Esophagus squamous epithelium (tissue), 5 donors: ENCODE measurements around the gene EMB. TPM values are rescaled to one million over a fixed set of nuclear protein-coding genes. Genes with fewer than 3 reads are reported as not detected.
"Not testable (repeated sequence)": the region's sequence is repeated elsewhere in the genome, so short reads cannot be mapped to it uniquely, and the experiment has no call there.

Experiments
- DNase-seq: peaks from one replicate; lab custom pipeline; 2025; lab: John Stamatoyannopoulos, UW
- H3K27ac ChIP-seq, 4 donors: fragments of 200-600 bp; sonication (generic); one replicate each; pipeline ENCODE4 v1.5.1; 2016 to 2019; ENCODE audit warnings: mild to moderate bottlenecking in 1 of 4
- H3K27me3 ChIP-seq, 4 donors: fragments of 200-600 bp; sonication (generic); 1 replicate in 3 of 4; 2 replicates in 1 of 4; pipeline versions ENCODE4 v1.5.1 to v1.6.0; 2017 to 2021; ENCODE audit warnings: antibody characterized with exemption in 1 of 4
- H3K36me3 ChIP-seq, 3 donors: fragments of 200-600 bp; sonication (generic); one replicate each; pipeline ENCODE4 v1.5.1; 2016 to 2019
- H3K4me1 ChIP-seq, 3 donors: fragments of 200-600 bp; sonication (generic); one replicate each; pipeline ENCODE4 v1.5.1; 2017 to 2019
- H3K4me3 ChIP-seq, 4 donors: fragments of 200-600 bp; sonication (generic); 1 replicate in 3 of 4; 2 replicates in 1 of 4; pipeline ENCODE4 v1.5.1; 2016 to 2019; ENCODE audit warnings: mild to moderate bottlenecking in 2 of 4, moderate library complexity in 1 of 4
- H3K9me3 ChIP-seq, 3 donors: fragments of 200-600 bp; sonication (generic); one replicate each; pipeline ENCODE4 v1.5.1; 2016 to 2019
- CTCF ChIP-seq, 6 experiments: fragments of 450-650 bp in 4 of 6; fragments of 200-600 bp in 2 of 6; sonication (generic) in 2 of 6; IDR thresholded peaks; one replicate each; pipeline ENCODE4 v1.5.1; 2016 to 2019; ENCODE audit warnings: antibody characterized with exemption in 6 of 6, mild to moderate bottlenecking in 4 of 6, moderate library complexity in 4 of 6
- POLR2A ChIP-seq, 4 donors: fragments of 450-650 bp; IDR thresholded peaks; one replicate each; pipeline ENCODE4 v1.6.1; 2017; ENCODE audit warnings: antibody characterized with exemption in 4 of 4, mild to moderate bottlenecking in 4 of 4, moderate library complexity in 3 of 4
- WGBS, 2 donors: methylation state at CpG; one replicate each; pipeline ENCODE4 v1.1.5; 2018; 5-methylcytosine and 5-hydroxymethylcytosine counted together
- intact Hi-C: fragments of 100-400 bp; cut with DNase I; formaldehyde crosslinking; loops from one replicate; pipeline ENCODE4 v1.15.0; 2022
- total RNA-seq, 4 donors: library from RNA; depleted of rRNA; stranded (reverse); fragments of >200 nt; gene quantifications; one replicate each; pipeline ENCODE4 v1.1.0, GENCODE V29; 2016
- donor health status: DM: yes; HTN: yes; CAD: no.

Gene EMB
- total RNA-seq, 4 donors from 2014 or later: 2.2 to 16.4 (median 9.4) TPM

- TF ChIP-seq POLR2A (IDR thresholded peaks at IDR 0.05) (no peak), CTCF (IDR thresholded peaks at IDR 0.05) (no peak)
- Histone ChIP-seq H3K36me3 (no peaks in the 10 kb centered on the region), H3K27ac (no peak overlapping the region), H3K9me3 (no peaks in the 10 kb centered on the region), H3K4me3 (no peak overlapping the region), H3K4me1 (no peaks in the 10 kb centered on the region), H3K27me3 (no peaks in the 10 kb centered on the region)
- WGBS, 2 donors: 75 to 86% methylated on average over 5 of the region's 5 CpGs
- DNase-seq: no peak
- intact Hi-C loops: no loop called here
Measured at GRCh38 chr5:50420343-50420935, 20.6 kb downstream of the EMB start.

- H3K27me3 ChIP-seq, H3K4me3 ChIP-seq, DNase-seq, intact Hi-C loops, H3K36me3 ChIP-seq, H3K4me1 ChIP-seq, H3K9me3 ChIP-seq, H3K27ac ChIP-seq: not testable (repeated sequence)
- WGBS, 2 donors: 83 to 93% methylated on average over 6 of the region's 6 CpGs
Measured at GRCh38 chr5:50419656-50420055, 21.4 kb downstream of the EMB start.

- H3K27me3 ChIP-seq, H3K36me3 ChIP-seq, H3K9me3 ChIP-seq, H3K4me1 ChIP-seq, intact Hi-C loops, H3K27ac ChIP-seq, H3K4me3 ChIP-seq, DNase-seq: not testable (repeated sequence)
- WGBS, 2 donors: 84 to 90% methylated on average over 3 of the region's 3 CpGs
Measured at GRCh38 chr5:50416637-50417036, 24.5 kb downstream of the EMB start.

GRCh38 chr5:50415912-50416311 is 25.2 kb downstream of the EMB start:
- no peak overlapping the region for H3K4me3 ChIP-seq
- H3K36me3 ChIP-seq: no peaks in the 10 kb centered on the region
- WGBS, 2 donors: 49 to 59% methylated on average over 4 of the region's 4 CpGs
- no peaks in the 10 kb centered on the region for H3K4me1 ChIP-seq
- TF ChIP-seq CTCF (IDR thresholded peaks at IDR 0.05) (no peak), POLR2A (IDR thresholded peaks at IDR 0.05) (no peak)
- H3K27me3 ChIP-seq: no peaks in the 10 kb centered on the region
- no peak for DNase-seq
- no peaks in the 10 kb centered on the region for H3K9me3 ChIP-seq
- H3K27ac ChIP-seq: no peak overlapping the region
- intact Hi-C loops: no loop called here

- H3K4me3 ChIP-seq, H3K27me3 ChIP-seq, H3K36me3 ChIP-seq, intact Hi-C loops, H3K27ac ChIP-seq, DNase-seq, H3K9me3 ChIP-seq, H3K4me1 ChIP-seq: not testable (repeated sequence)
Measured at GRCh38 chr5:50410932-50411331, 30.2 kb downstream of the EMB start.

GRCh38 chr5:50406877-50407276 is 34.2 kb downstream of the EMB start:
- DNase-seq: no peak
- intact Hi-C loops: no loop called here
- no peaks in the 10 kb centered on the region for H3K36me3 ChIP-seq
- no peak for TF ChIP-seq CTCF (IDR thresholded peaks at IDR 0.05)
- no peak for TF ChIP-seq POLR2A (IDR thresholded peaks at IDR 0.05)
- no peak overlapping the region for H3K4me3 ChIP-seq
- no peaks in the 10 kb centered on the region for H3K9me3 ChIP-seq
- no peak overlapping the region for H3K27ac ChIP-seq
- WGBS, 2 donors: 50 to 54% methylated on average over 1 of the region's 1 CpG
- no peaks in the 10 kb centered on the region for H3K4me1 ChIP-seq
- no peaks in the 10 kb centered on the region for H3K27me3 ChIP-seq

- Histone ChIP-seq H3K27ac (no peak overlapping the region), H3K36me3 (no peaks in the 10 kb centered on the region), H3K27me3 (no peaks in the 10 kb centered on the region), H3K9me3 (no peaks in the 10 kb centered on the region), H3K4me3 (no peak overlapping the region), H3K4me1 (no peaks in the 10 kb centered on the region)
- TF ChIP-seq POLR2A (IDR thresholded peaks at IDR 0.05) (no peak), CTCF (IDR thresholded peaks at IDR 0.05) (no peak)
- no peak for DNase-seq
- WGBS, 2 donors: 52 to 61% methylated on average over 3 of the region's 3 CpGs
- intact Hi-C loops: no loop called here
Measured at GRCh38 chr5:50401336-50401735, 39.8 kb downstream of the EMB start.

GRCh38 chr5:50393925-50394609 is 47.0 kb downstream of the EMB start:
- H3K4me3 ChIP-seq, DNase-seq, intact Hi-C loops, H3K36me3 ChIP-seq, H3K27ac ChIP-seq, H3K4me1 ChIP-seq, H3K27me3 ChIP-seq, H3K9me3 ChIP-seq: not testable (repeated sequence)
- WGBS, 2 donors: 35% methylated on average over 2 of the region's 2 CpGs

- H3K9me3 ChIP-seq, H3K4me3 ChIP-seq, H3K27ac ChIP-seq, H3K27me3 ChIP-seq, DNase-seq, intact Hi-C loops, H3K4me1 ChIP-seq, H3K36me3 ChIP-seq: not testable (repeated sequence)
- 81 to 84% methylated on average over 3 of the region's 3 CpGs for WGBS, 2 donors
Measured at GRCh38 chr5:50392289-50392688, 48.8 kb downstream of the EMB start.
